Smooth muscle cell (in vitro differentiated cells): ENCODE measurements around the gene LONP2. TPM values are rescaled to one million over a fixed set of nuclear protein-coding genes. Genes with fewer than 3 reads are reported as not detected.

Source experiments
- DNase-seq: peaks from one replicate; lab custom pipeline; 2025; ENCODE audit not compliant: unreplicated experiment; lab: John Stamatoyannopoulos, UW
- H2AFZ ChIP-seq: fragments of 200-600 bp; sonication (generic); 2 replicates; pipeline ENCODE4 v1.6.0; 2016; ENCODE audit warnings: antibody characterized with exemption, low read depth, mild to moderate bottlenecking
- H3F3A ChIP-seq: fragments of 200-600 bp; sonication (generic); 2 replicates; pipeline ENCODE4 v1.6.0; 2017; ENCODE audit warnings: antibody characterized with exemption, low read depth
- H3K27ac ChIP-seq: fragments of 200-600 bp; sonication (generic); 2 replicates; pipeline ENCODE4 v1.5.1; 2016; ENCODE audit warnings: low read depth, mild to moderate bottlenecking
- H3K27me3 ChIP-seq: fragments of 200-600 bp; sonication (generic); 2 replicates; pipeline ENCODE4 v1.6.1; 2016; ENCODE audit warnings: low read depth, mild to moderate bottlenecking
- H3K36me3 ChIP-seq: fragments of 200-600 bp; sonication (generic); 2 replicates; pipeline ENCODE4 v1.5.1; 2016; ENCODE audit warnings: low read depth
- H3K4me1 ChIP-seq: fragments of 200-600 bp; sonication (generic); 2 replicates; pipeline ENCODE4 v1.5.1; 2016; ENCODE audit warnings: low read depth
- H3K4me2 ChIP-seq: fragments of 200-600 bp; sonication (generic); 2 replicates; pipeline ENCODE4 v1.6.0; 2016; ENCODE audit warnings: mild to moderate bottlenecking
- H3K4me3 ChIP-seq: fragments of 200-600 bp; sonication (generic); 2 replicates; pipeline ENCODE4 v1.5.1; 2016; ENCODE audit warnings: mild to moderate bottlenecking
- H3K79me2 ChIP-seq: fragments of 200-600 bp; sonication (generic); 2 replicates; pipeline ENCODE4 v1.6.0; 2016; ENCODE audit warnings: low read depth, mild to moderate bottlenecking
- H3K9ac ChIP-seq: fragments of 200-600 bp; sonication (generic); 2 replicates; pipeline ENCODE4 v1.6.0; 2016; ENCODE audit warnings: low read depth
- H3K9me3 ChIP-seq: fragments of 200-600 bp; sonication (generic); replicated peaks from 2 replicates; pipeline ENCODE4 v1.5.1; 2016; ENCODE audit warnings: low read depth
- H4K20me1 ChIP-seq: fragments of 200-600 bp; sonication (generic); 2 replicates; pipeline ENCODE4 v1.6.0; 2016; ENCODE audit warnings: low read depth
- CTCF ChIP-seq: fragments of 200-600 bp; sonication (generic); IDR thresholded peaks from 2 replicates; pipeline ENCODE4 v1.5.1; 2017; ENCODE audit warnings: borderline replicate concordance, mild to moderate bottlenecking, antibody characterized with exemption; ENCODE audit not compliant: insufficient read depth, poor library complexity, severe bottlenecking
- WGBS: methylation state at CpG from one replicate; pipeline ENCODE4 v1.1.7; 2016; ENCODE audit warnings: low lambda C conversion rate; 5-methylcytosine and 5-hydroxymethylcytosine counted together
- polyA plus RNA-seq: library from polyadenylated mRNA; unstranded; fragments of >200 nt; fragmentation: Nextera tagmentation; extraction: Ambion mirVana; gene quantifications from 2 replicates; pipeline ENCODE4 v1.2.1, GENCODE V29; 2016
- total RNA-seq: library from RNA; depleted of rRNA; stranded (reverse); fragments of >200 nt; gene quantifications from 2 replicates; pipeline ENCODE4 v1.2.3, GENCODE V29; 2014

The LONP2 gene
- total and polyA plus RNA-seq, 2 experiments from 2014 or later: 30.4 to 37.4 TPM

GRCh38 chr16:48361540-48362144 is 117.5 kb downstream of the LONP2 start:
- H3K27ac ChIP-seq: no peak overlapping the region
- peaks cover 96% of the 10 kb centered on the region for H4K20me1 ChIP-seq
- peaks cover 19% of the 10 kb centered on the region for H3K4me1 ChIP-seq
- H2AFZ ChIP-seq: no peak overlapping the region
- no peak overlapping the region for H3K4me3 ChIP-seq
- no peaks in the 10 kb centered on the region for H3K36me3 ChIP-seq
- peaks cover 5% of the 10 kb centered on the region for H3F3A ChIP-seq
- WGBS: 96% methylated on average over 12 of the region's 12 CpGs
- H3K9me3 ChIP-seq: no peaks in the 10 kb centered on the region
- H3K27me3 ChIP-seq: no peaks in the 10 kb centered on the region
- DNase-seq: no peak
- no peak for TF ChIP-seq CTCF
- H3K4me2 ChIP-seq: no peak overlapping the region
- no peak overlapping the region for H3K9ac ChIP-seq
- H3K79me2 ChIP-seq: peaks cover 89% of the 10 kb centered on the region

DNA sequence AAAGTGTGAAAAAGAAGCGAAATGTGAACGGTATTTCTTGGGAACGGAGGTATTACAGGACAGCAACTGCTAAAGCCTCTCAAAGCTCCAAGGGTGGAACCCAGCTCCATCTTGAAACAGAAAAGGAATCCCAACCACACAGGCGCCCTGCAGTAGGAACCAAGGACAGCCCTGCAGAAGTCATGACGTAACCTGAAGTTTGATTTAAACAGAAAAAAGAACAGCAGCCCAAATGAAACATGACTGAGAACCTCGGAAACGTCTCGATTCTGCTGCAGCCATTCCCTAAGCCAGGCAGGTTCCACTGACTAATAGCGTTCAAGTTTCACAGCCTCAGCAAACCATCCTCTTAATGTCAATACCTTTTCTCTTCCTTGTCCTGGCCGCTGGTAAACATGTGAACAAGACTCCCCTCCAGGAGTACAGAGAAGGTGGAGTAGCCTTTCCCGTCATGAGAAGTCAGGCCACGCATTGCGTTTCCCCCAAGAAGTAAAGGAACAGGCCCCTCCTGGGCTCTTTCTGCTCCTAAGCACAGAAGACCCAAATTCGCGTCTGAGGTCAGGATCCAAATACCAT is 121.0 kb downstream of the LONP2 start:
- Histone ChIP-seq H3K36me3 (no peaks in the 10 kb centered on the region), H2AFZ (no peak overlapping the region), H3K4me3 (peak overlapping the region; percentile 67), H4K20me1 (peaks cover 98% of the 10 kb centered on the region), H3K9ac (peak overlapping the region; percentile 87), H3K27me3 (no peaks in the 10 kb centered on the region), H3K79me2 (peaks cover 94% of the 10 kb centered on the region), H3K4me2 (peak overlapping the region; percentile 88), H3K27ac (peak overlapping the region; percentile 96), H3K4me1 (peaks cover 31% of the 10 kb centered on the region), H3K9me3 (no peaks in the 10 kb centered on the region), H3F3A (peaks cover 15% of the 10 kb centered on the region)
- no peak for DNase-seq
- TF ChIP-seq CTCF: no peak
- 52% methylated on average over 15 of the region's 15 CpGs for WGBS

DNA sequence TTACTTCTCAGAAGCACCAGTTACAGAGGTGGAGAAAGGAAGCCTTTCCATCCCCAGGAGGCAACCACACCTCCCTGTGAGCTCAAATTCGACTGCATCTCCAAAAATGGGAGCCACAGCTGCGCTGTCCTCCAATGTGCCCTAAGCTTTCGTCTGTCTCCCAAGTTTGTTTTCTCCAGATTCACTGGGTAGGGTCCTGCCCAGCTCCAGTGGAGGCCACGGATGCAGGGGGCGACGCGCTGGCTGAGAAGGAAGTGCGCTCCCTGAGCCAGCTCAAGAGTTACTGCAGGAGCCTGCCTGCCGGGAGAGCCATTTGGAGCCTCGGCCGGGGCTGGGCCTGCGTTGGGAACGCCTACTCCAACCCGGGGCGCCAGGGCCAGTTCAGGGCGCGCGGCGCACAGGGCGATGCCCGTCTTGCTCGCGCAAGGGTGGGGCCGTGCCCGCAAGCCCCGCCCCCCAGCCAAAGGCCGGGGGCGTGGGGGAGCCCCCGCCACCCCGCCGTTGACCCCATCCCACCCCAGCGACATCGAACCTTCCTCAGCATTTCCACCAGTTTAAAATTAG is 121.6 kb downstream of the LONP2 start:
- Histone ChIP-seq H3K27ac (peak overlapping the region; percentile 96), H3K9me3 (no peaks in the 10 kb centered on the region), H3F3A (peaks cover 15% of the 10 kb centered on the region), H3K9ac (peak overlapping the region; percentile 87), H3K79me2 (peaks cover 94% of the 10 kb centered on the region), H4K20me1 (peaks cover 98% of the 10 kb centered on the region), H3K36me3 (no peaks in the 10 kb centered on the region), H3K4me3 (peak overlapping the region; percentile 67), H3K27me3 (no peaks in the 10 kb centered on the region), H3K4me2 (peak overlapping the region; percentile 88), H3K4me1 (peaks cover 31% of the 10 kb centered on the region), H2AFZ (no peak overlapping the region)
- DNase-seq: peak; percentile 67
- 3% methylated on average over 13 of the region's 33 CpGs for WGBS
- no peak for TF ChIP-seq CTCF
